SU-DHL-6 (cell line): ENCODE data around the gene GRIK3.

Source experiments
- EZH2phosphoT487 ChIP-seq: fragments of 200-600 bp; sonication (generic), shearing (Covaris generic); conservative IDR thresholded peaks from 2 replicates; pipeline ENCODE4 v1.6.1; 2018; ENCODE audit warnings: mild to moderate bottlenecking, antibody characterized with exemption, low read length, moderate library complexity, mixed read lengths
- TF ChIP-seq, protein P1 (sequence below): fragments of 200-600 bp; sonication (generic); IDR thresholded peaks from one replicate; pipeline ENCODE4 v1.5.1; 2017; ENCODE audit warnings: antibody characterized with exemption, mild to moderate bottlenecking, low read length, moderate library complexity; ENCODE audit not compliant: insufficient read depth, poor library complexity, severe bottlenecking

DNA sequence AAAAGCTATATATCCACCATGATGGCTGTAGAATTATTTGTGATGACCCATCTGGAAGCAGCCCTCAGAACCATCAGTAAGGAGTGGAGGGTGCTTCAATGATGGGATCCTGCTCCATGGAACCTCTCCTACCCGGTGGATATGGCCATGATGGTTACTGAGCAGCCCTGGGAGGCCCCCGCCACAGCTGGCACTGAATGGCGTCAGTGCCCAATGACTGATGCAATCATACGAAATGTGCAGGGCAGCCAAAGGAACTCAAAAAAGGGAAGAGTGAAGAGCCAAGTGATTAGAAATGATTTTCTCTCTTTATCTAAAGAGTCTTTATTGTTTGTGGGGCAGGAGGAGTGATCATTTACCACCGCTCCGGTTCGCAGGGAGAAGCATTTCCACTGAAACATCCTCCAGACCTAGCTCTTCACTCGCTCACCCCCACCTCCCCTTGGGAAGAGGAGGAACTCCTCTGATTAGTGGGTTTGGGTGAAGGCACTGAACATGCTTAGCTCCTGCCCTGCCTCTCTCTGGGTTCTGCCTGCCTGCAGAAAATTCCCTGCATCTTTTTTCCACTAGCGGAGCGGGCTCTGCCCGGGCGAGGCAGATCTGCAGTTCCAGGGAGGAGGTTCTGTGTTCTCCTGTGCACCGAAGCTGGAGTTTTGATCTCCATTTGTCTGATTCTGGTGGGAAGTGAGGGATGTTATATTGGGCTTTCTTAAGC, 260.3 kb downstream of the GRIK3 start:
- TF ChIP-seq, protein P1, sequence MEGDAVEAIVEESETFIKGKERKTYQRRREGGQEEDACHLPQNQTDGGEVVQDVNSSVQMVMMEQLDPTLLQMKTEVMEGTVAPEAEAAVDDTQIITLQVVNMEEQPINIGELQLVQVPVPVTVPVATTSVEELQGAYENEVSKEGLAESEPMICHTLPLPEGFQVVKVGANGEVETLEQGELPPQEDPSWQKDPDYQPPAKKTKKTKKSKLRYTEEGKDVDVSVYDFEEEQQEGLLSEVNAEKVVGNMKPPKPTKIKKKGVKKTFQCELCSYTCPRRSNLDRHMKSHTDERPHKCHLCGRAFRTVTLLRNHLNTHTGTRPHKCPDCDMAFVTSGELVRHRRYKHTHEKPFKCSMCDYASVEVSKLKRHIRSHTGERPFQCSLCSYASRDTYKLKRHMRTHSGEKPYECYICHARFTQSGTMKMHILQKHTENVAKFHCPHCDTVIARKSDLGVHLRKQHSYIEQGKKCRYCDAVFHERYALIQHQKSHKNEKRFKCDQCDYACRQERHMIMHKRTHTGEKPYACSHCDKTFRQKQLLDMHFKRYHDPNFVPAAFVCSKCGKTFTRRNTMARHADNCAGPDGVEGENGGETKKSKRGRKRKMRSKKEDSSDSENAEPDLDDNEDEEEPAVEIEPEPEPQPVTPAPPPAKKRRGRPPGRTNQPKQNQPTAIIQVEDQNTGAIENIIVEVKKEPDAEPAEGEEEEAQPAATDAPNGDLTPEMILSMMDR, result no peak
- TF ChIP-seq EZH2phosphoT487, result no peak
